GM19035 (cell line): Measurements from ENCODE around the gene UBL4A.

ENCODE experiments used
- ATAC-seq: cut with Tn5 transposase; IDR thresholded peaks from one replicate; pipeline ENCODE4 v1.9.1; 2021; ENCODE audit not compliant: unreplicated experiment

The UBL4A gene

DNA sequence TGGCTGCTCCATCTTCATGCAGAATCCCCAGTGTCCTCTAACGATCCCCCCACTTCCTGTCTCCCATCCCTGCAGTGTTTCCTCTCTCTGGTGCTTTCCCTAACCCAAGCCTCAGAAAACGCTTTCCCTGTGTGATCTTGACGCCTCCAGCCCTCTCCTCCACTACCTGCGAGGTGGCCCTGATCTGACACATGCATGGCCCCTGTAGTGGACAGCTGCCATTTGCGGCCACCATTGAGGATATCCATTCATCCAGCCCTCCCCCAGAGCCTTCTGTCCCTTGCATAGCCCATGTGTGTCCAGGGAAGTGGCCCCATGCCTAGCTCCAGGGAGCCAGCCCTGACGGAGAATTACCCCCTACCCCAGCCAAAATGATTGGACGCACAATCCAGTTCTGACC is 3.1 kb downstream of the UBL4A start:
- ATAC-seq: no peak

DNA sequence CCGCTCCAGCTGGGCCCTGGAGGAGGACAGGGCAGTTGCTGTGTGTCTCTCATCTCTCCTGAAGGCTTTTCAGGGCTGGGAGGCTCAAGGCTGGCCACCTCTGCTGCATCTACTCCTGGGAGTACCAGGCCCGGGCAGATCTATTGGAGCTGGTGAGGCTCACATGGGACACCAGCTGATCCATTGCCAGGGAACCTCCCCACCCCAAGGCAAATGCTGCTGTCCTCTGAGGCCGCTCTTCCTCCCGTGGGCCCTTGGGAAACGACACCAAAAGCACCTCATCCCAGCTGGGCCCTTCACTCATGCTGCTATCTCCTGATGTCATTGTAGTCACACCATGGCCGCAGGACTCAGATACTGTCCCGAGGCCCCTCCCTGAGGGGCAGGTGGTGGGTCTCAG is 3.6 kb downstream of the UBL4A start:
- ATAC-seq: no peak

DNA sequence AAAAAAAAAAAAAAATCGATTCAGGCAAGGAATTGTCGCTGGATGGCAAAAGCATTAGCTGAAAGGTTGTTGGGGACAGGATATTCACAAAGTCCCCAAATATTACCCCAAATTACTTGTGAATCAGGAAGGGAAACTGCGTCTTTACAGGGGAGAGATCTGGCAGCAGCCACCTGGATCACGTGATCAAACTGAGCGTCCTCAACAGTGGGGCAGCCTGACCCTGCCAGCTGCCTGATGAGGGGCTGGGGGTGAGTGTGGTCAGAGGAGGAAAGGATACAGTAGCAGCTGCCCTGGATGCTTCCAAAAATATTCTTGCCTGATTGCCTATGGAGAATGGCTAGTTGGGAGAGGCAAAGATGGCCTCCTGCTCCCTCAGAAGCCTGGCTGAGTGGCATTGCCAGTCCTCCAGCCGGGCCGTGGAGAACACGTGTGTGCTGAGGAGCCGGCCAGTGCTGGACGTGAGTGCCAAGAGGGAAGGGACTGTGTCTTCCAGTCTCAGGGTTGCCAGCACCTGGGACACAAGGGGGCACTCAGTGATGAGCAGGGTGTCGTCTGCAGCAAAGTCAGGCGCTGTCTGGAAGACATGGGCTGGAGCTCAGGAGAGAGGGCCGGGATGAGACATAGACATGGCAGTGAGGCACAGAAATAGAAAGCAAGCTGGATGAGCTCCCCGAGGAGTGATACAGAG is 4.4 kb downstream of the UBL4A start:
- ATAC-seq: no peak

DNA sequence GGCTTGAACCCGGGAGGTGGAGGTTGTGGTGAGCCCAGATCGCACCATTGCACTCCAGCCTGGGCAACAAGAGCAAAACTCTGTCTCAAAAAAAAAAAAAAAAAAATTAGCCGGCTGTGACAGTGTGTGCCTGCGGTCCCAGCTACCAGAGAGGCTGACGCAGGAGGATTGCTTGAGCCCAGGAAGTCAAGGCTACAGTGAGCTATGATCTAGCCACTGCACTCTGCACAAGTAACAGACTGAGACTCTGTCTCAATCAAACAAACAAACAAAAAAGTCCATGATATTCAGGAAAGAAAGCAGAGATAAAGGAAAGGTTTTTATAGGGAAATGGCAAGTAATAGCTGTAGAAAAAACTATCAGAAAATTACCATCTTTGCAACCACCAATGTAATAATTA is 5.2 kb downstream of the UBL4A start:
- no peak for ATAC-seq

DNA sequence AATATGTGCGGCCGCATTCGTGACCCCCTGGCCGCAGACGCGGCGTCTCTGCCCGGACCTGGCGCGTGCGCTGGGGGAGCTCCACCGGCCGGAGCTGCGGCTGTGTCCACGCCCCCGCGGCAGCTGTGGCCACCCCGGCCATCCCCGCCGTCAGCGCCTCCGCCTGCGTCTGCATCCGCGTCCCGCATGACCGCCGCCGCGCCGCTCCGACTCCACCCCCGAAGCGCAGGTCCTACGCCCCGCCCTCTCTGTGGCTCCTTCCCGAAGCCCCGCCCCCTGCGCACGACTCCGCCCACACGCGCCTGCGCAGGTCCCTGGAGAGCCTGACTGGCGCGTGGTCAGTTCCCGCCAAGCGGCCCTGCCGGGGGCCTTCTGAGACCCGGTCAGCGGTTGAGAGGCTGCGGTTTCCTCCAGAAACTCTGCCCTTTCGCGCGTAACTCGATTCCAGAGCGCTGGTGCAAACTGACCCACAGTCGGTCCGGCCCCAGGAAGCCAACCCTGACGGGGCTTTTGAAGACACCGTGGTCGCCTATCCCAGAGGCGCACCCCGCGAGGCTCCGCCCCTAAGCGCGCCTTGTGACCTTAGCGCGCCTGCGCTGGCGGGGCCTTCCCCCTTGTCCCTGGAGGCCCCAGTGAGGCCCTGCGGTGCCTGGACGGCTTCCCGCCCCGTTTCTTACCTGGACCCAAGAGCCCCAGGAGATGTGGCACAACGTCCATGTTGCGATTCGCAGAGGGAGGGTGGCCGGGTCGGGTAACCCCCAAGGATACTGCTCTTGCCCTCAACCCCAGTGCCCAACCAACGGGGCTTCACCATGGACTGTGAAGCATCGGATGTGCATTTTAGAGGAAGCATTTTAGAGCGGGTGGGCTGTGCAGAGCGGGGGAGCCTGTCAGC is 7.4 kb downstream of the UBL4A start, which contains the start of gene LAGE3:
TSS of gene LAGE3 (minus strand) at position 554 of the 895 bp plus-strand sequence. CDS start at position 188, 366 bp downstream.
- ATAC-seq: peak; percentile 81

DNA sequence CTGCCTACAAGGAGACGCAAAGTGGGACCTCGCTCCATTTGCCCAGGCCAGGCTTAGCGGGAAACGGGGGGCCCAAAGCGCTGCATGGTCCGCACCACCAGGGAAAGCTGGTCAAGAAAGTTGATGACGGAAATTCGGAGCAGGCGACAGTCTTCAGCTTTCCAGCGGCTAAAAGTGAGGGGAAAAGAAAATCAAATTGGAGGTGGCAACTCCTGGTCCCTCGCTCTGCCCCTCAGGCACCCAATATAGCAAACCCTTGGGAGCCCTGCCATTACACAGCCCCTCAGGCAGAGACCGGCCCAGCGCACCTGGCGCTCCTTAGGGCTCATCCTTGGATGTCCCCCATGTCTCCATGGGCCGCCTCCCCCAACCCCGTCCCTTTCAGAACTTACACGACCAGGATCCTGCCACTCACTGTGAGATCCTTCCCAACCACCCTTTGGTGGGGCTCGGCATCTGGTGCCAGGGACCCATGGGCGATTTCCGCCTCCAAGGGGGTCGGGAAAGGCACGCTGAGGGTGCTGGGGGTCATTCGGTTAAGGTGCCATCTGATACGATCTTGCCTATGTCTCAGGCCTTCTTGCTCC is 8.4 kb downstream of the UBL4A start:
- no peak for ATAC-seq

DNA sequence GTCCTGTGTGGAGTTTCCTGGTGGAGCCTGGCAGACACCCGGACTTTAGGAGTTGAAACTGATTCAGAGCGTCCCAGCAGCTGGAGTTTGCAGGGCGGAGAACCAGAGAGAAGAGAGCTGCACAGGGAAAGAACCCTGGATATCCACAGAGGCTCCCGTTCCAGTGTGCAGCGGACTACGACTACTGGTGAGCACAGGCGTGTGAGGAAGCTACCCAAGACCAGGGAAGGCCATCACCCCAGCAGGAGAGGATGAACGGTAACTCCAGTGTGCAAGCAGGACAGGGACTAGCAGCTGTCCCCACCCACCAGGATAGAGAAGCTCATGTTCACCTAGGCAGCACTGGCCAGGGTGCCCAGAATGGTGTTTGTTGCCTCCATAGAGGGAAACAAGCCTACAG is 9.6 kb downstream of the UBL4A start:
- ATAC-seq: no peak

DNA sequence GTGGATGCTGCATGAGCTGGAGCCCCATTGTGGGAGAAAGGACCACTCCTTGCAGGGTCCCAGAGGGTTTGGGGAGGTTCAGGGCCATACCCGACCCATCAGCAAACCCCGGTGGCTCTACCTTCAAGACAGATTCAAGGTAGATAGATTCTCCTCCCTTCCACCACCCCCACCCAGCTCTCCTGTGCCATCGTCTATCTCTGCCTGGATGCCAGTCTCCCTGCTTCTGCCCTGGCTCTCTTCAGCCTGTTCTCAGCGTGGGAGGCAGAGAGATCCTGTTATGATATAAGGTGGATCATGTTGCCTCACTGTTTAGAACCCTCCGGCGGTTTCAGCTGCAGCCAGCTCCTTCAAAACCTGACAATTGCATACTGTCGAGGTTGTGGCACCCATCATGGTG is 12.7 kb downstream of the UBL4A start:
- ATAC-seq: no peak

DNA sequence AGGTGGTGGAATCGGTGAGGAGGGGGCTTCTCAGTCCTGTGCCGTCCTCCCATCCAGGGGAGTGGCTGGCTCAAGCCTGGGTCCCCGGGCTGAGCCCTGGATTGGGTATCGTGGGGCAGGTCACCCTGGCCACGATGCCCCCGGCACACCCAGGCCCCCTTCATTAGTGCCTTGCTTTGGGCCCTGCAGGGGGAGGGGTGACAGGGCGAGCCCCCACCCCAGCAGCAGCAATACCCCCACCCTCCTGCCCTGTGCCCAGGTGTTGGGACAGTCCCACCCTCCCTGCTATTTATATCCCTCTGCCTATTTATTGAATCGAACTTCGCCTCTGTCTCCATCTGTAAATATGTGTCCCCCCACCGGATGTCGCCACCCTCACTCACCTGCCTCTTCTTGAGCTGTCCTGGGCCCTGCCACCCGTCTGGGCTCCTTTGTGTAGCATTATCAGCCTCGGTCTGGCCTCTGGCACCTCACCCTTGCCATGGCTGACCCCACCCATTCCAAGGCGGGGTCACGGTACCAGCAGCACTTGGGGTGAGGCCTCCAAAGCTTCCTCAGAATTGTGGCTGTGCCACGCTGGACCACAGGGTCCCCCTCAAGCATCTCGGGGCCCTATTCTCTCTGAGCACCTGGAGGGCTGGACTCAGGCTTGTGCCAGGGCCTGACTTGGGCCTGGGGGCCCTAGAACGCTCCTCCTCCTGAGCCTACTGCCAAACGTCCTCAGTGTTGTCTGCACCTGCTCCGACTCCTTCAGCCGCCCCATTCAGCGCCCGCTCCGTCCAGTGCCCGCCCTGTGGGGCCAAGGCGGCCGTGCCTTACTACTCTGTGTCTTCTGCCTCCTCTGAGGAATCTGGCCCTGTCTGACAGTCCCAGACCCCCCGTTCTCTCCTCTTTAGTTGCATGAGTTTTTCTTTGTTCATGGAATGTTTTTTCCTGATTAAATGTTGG is 13.5 kb downstream of the UBL4A start:
- no peak for ATAC-seq

DNA sequence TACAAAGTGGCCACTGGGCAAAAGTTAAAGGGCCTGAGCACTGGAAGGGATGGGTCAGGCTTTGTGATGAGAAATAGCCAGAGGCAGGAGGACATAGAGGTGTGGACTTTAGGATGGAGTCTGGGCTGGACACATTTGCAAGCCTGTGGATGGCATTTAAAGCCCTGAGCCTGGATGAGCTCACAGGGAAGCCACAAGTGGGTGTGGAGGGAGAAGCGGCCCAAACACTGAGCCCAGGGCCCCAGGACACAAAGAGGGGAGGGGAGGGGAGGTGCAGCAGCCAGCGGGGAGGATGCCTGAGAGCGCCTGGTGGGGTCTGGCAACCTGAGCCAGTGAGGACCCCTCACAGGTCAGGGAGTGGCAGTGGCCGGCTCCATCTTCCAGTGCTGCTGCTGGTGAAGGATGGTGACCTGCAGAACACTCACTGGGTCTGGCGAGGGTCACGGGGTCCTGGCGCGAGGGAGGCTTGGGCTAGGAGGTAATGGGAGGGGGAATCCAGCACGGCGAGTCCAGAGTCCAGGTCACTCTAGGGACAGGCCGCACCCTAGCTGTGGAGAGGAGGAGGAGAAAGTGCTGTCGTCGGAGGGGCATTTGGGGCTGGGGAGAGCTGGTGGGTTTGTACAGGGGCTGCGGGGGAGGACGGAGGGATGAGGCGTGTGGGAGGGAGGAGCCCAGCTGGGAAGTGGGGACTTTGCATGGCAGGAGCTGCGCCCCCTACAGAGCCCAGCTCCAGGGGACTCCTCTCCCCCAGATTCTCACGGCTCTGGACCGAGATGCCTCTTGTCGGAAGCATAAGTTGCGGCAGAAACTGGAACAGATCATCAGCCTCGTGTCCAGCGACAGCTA is 14.4 kb downstream of the UBL4A start:
- ATAC-seq: no peak

DNA sequence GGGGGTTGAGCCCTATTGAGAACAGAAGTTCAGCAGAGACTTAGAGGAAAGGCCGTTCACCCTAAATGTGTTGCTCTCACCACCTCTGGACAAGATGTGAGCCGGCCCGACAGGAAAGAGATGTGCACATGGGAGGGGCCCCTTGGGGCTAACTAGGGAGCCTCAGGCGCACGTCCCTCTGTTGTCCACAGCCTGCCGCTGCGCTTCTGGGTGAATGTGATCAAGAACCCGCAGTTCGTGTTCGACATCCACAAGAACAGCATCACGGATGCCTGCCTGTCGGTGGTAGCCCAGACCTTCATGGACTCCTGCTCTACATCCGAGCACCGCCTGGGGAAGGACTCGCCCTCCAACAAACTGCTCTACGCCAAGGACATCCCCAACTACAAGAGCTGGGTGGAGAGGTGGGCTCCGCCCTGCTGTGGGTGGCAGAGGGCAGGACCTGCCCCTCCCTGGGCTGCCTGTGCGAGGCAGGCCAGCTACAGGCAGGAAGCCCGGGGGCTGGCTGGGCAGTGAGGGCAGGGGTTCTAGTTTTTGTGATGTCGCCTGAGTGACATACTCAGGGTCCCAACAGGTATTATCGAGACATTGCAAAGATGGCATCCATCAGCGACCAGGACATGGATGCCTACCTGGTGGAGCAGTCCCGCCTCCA is 15.4 kb downstream of the UBL4A start:
- ATAC-seq: no peak

DNA sequence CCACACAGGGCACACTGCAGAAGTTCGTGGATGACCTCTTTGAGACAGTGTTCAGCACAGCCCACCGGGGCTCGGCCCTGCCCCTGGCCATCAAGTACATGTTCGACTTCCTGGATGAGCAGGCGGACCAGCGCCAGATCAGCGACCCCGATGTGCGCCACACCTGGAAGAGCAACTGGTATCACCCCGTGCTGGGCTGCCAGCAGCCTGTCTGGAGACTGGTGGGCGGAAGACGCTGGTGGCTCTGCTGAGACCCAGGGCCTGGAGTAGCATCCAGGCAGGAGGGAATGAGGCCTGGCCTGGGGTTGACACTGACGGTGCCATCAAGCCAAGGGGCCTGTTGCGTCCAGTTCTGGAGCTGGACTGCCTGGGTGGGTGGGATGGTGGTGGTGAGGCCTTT is 16.0 kb downstream of the UBL4A start:
- no peak for ATAC-seq

DNA sequence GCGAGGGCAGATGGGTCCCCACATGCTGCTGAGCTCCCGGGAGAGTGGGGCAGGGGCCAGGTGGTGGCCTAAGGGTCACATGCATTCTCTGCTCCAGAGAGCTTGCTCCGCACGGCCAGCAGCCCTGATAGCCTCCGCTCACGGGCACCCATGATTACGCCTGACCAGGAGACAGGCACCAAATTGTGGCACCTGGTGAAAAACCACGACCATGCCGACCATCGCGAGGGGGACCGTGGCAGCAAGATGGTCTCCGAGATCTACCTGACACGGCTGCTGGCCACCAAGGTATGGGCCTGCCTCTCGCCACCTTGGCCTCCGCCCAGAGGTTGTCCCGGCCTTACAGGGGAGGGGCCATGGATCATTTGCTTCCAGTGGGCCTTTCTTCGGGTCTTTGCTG is 16.5 kb downstream of the UBL4A start:
- ATAC-seq: no peak

DNA sequence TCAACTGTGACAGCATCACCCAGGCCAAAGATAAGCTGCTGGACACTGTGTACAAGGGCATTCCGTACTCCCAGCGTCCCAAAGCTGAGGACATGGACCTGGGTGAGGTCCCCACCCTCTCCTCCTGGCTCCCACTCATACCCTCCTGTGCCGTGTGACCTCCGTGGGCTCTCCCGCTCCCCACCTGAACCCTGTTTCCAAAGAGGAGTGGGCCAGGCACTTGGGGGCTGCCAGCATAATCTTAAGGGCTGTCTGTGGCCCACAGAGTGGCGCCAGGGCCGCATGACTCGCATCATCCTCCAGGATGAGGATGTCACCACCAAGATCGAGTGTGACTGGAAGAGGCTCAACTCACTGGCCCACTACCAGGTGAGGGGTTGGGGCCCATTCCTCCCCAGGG is 17.3 kb downstream of the UBL4A start:
- no peak for ATAC-seq

DNA sequence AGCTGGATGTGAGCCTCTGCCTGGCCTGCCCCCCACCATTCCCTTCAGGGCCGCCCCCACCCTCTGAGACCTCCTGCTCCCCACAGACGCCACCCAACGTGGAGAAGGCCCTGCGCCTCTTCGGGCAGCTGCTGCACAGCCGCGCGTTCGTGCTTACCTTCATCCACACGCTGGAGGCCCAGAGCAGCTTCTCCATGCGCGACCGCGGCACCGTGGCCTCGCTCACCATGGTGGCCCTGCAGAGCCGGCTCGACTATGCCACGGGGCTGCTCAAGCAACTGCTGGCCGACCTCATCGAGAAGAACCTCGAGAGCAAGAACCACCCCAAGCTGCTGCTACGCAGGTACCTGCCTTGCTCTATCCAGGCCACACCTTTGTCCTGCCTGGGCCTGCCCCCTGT is 18.2 kb downstream of the UBL4A start:
- no peak for ATAC-seq

DNA sequence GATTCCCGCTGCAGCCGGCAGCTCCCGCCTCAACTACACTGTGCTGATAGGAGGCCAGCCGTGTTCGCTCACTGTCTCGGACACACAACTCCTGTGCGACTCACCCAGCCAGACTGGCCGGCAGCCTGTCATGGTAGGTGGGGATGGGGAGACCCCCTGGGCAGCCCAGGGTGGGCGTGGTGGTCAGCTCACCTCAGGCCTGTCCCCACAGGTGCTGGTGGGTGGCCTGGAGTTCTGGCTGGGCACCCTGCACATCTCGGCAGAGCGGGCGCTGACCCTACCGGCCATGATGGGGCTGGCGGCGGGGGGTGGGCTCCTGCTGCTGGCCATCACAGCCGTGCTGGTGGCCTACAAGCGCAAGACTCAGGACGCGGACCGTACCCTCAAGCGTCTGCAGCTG is 18.9 kb downstream of the UBL4A start:
- ATAC-seq: no peak

DNA sequence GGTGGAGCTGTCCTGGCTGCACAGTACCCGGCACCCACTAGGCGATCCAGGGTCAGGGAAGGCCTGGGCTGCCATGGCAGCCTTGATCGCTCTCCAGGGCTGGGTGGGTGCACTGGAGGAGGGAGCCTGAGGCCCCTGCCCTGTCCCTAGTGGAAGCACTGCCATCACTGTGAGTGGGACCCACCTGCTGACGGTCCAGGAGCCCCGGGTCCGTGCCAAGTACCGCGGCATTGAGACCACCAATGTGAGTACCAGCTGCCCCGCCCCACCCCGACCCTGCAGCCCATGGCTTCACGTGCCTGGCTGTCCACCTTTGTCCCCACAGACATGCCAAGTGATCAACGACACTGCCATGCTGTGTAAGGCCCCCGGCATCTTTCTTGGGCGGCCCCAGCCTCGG is 19.5 kb downstream of the UBL4A start:
- ATAC-seq: no peak

DNA sequence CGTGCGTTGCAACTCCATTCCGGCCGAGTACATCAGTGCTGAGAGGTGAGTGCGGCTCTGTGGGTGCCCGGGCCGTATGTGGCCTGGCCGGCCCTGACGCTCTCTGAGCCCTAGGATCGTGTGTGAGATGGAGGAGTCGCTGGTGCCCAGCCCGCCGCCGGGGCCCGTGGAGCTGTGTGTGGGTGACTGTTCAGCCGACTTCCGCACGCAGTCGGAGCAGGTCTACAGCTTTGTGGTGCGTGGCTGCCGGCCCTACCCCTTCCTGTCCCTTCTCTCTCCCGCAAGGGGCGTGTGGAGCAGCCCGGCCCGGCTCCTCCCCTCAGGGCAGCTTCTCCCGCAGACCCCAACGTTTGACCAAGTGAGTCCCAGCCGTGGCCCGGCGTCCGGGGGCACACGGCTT is 20.4 kb downstream of the UBL4A start:
- no peak for ATAC-seq

DNA sequence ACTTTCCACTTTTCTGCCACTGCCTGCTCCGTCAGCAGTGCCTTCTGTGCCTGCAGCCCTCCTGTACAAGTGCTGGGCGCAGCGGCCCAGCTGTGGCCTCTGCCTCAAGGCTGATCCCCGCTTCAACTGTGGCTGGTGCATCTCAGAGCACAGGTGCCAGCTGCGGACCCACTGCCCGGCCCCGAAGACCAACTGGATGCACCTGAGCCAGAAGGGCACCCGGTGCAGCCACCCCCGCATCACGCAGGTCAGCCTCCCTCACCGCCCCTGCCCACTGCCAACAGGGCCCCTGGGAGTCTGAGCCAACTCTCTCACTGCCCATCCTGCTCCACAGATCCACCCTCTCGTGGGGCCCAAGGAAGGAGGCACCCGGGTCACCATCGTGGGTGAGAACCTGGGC is 20.8 kb downstream of the UBL4A start:
- no peak for ATAC-seq
